Vagina (tissue), 2 donors: Measurements from ENCODE around the gene TRIM10.

ENCODE experiments used
- POLR2A ChIP-seq, 2 donors: fragments of 450-650 bp; IDR thresholded peaks; one replicate each; pipeline ENCODE4 v1.6.1; 2017; ENCODE audit warnings: antibody characterized with exemption in 2 of 2, mild to moderate bottlenecking in 2 of 2, moderate library complexity in 2 of 2
- POLR2AphosphoS5 ChIP-seq, 2 donors: sonication (generic); formaldehyde crosslinking; IDR thresholded peaks; one replicate each; pipeline ENCODE4 v1.9.0; 2017; ENCODE audit warnings: antibody characterized with exemption in 2 of 2, mild to moderate bottlenecking in 2 of 2, low read depth in 1 of 2; ENCODE audit not compliant: insufficient read depth in 1 of 2
- TF ChIP-seq, protein P1 (sequence below), 3 experiments: fragments of 450-650 bp in 2 of 3; fragments of 200-600 bp in 1 of 3; sonication (generic) in 1 of 3; IDR thresholded peaks; one replicate each; pipeline ENCODE4 v1.5.1; 2017 to 2019; ENCODE audit warnings: antibody characterized with exemption in 3 of 3, mild to moderate bottlenecking in 2 of 3, moderate library complexity in 2 of 3

DNA sequence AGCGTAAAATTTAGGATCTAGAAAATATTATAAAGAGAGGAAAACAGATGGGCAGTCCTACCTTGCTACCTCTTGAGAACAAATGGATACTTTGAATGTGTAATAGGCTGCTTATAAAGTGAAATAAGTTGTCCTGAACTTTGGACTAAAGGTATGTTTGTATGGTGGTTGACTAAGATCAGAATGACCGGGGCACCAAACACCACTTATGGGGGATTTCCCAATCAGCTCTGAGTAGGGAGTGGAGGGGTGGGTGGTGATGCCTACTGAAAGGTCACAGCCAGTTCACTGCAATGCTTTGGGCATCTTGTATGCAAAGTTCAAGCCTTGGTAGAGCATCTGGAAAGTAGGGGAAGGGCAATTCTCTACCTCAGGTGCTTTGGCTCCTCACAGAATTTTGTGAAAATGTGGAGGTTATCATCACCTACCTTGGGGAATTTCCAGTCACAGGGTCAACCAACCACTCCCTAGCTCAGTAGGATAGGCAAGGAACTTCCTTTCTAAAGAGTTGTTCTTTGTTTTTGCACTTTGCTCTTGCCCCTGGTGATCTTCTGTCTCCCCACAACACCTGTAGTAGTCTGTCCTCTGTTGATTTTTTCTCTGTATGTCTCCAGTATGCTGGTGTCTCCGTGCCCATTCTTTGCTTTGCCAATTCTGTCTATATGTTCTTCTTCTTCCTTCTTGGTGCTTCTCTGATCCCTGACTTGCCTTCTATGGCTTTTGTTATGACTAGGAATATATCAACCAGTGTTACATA lies 47.8 kb downstream of the TRIM10 start, which contains the start of gene TRIM31:
- TF ChIP-seq, protein P1, sequence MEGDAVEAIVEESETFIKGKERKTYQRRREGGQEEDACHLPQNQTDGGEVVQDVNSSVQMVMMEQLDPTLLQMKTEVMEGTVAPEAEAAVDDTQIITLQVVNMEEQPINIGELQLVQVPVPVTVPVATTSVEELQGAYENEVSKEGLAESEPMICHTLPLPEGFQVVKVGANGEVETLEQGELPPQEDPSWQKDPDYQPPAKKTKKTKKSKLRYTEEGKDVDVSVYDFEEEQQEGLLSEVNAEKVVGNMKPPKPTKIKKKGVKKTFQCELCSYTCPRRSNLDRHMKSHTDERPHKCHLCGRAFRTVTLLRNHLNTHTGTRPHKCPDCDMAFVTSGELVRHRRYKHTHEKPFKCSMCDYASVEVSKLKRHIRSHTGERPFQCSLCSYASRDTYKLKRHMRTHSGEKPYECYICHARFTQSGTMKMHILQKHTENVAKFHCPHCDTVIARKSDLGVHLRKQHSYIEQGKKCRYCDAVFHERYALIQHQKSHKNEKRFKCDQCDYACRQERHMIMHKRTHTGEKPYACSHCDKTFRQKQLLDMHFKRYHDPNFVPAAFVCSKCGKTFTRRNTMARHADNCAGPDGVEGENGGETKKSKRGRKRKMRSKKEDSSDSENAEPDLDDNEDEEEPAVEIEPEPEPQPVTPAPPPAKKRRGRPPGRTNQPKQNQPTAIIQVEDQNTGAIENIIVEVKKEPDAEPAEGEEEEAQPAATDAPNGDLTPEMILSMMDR (IDR thresholded peaks at IDR 0.05) = no peak
- TF ChIP-seq POLR2AphosphoS5 (IDR thresholded peaks at IDR 0.05; ENCODE audit: insufficient read depth in 1 of 2, low read depth in 1 of 2) (no peak), POLR2A (IDR thresholded peaks at IDR 0.05) (no peak)
